Epidermal melanocyte (primary cell): ENCODE data around the gene GPX7.

Source experiments
- DNase-seq: peaks from one replicate; pipeline ENCODE4 v3.0.0; 2011; ENCODE audit warnings: low spot score; ENCODE audit not compliant: insufficient read length

The GPX7 gene

GRCh38 chr1:52588027-52588426 is 14.1 kb upstream of the GPX7 start:
- no peak for DNase-seq

GRCh38 chr1:52588535-52588934 is 13.6 kb upstream of the GPX7 start:
- DNase-seq: no peak

DNA sequence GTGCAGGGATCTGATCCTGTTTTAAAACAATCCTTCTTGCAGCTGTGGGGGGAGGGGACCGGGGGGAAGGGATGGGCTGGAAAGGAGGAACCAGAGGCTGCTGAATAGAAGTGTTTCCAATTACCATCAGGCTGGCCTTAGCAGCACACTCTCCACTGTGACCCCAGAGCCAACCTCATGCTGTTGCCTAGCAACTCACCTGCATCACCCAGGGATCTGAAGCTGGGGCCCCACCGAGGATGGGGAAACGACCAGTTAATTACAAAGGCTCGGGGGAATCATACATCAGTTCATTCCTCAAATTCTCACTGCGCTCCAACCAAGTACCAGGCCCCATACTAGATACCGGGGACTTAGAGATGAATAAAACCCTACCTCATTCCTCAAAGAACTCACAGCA is 11.9 kb upstream of the GPX7 start:
- DNase-seq: no peak

- no peak for DNase-seq
Observed at GRCh38 chr1:52592637-52593323, 9.4 kb upstream of the GPX7 start.

- DNase-seq: no peak
Observed at GRCh38 chr1:52593495-52593894, 8.7 kb upstream of the GPX7 start.

- DNase-seq: no peak
Observed at GRCh38 chr1:52595061-52595460, 7.1 kb upstream of the GPX7 start.

GRCh38 chr1:52597912-52598311 is 4.3 kb upstream of the GPX7 start:
- DNase-seq: no peak

DNA sequence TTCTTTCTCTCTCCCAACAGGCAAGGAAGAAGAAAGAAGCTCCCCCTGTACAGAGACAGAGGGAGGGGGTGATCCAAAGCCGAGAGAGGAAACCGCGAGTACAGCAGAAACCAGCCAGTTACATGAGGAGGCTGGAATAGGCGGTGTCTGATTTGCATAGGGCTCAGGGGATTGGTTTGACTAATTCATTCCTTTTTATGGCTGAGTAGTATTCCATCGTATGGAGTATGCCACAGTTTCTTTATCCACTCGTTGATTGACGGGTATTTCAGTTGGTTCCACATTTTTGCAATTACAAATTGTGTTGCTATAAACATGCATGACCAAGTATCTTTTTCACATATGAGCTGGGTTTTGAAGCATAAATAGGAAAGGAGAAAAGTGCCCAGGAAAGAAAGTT is 3.4 kb upstream of the GPX7 start:
- DNase-seq: no peak

DNA sequence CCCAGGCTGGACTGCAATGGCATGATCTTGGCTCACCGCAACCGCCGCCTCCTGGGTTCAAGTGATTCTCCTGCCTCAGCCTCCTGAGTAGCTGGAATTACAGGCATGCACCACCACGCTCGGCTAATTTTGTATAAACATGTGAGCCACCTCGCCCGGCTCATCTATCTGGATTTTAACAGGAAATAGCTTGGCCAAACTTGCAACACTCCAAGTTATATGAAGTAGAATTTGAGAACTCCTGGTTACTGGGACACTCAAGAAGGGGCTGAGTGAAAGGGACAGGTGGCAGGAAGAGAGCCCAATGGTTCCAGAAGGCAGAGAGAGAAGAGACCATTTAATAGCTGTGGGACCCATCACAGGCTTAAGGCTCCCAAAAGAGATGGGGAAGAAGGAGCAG is 2.9 kb upstream of the GPX7 start:
- no peak for DNase-seq

- DNase-seq: no peak
Observed at GRCh38 chr1:52600533-52601179, 1.5 kb upstream of the GPX7 start.

DNA sequence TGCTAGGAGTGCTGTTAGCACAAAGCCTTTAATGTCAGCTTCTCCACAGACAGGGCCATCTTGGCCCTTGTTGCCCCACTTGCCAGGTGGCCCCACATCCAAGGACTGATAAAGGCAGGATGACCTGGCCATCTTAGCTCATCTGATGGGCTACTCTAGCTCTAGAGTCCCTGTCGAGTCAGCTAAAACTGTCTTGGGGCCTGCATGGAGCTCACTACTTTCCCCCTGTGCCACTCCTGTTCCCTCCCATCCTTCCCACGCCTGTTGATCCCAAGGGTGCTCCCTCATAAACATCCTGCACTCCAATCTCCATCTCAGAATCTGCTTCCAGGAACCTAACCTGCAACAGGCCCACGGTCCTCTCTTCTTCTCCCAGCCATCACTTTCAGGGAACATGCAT is 652 bp upstream of the GPX7 start:
- no peak for DNase-seq

DNA sequence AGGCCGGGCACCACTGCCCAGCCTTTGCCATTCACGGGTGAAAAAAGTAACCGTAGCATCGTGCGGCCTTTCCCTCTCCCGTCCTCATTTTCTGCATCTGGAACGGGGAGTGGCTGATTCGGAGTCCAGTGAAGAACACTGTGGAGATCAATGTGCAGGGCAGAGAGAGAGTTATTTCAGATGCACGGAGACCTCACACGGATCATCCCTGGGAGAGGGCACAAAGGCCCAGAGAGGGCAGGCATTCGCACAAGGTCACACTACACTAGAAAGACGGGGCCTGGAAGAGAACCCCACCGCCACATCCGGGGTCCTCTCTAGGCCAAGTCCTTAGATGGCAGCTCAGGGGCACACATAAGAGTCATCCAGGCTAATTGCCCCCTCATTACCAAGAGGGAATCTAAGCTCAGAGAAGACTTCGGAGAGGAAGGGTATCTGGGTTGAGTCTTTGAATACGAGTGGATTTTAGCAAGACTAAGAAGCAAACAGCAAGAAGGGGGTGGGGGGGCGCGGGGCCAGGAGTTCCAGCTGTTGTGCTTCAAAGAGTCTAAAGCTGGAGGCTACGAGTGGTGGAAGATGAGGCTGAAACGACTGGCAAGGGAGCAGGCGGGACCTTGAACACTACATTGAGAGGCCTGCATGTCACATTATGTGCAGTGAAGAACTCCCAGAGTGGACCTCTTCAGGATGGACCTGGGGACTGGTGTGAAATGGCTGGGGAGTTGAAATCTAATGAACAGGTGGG is 857 bp downstream of the GPX7 start:
- no peak for DNase-seq

DNA sequence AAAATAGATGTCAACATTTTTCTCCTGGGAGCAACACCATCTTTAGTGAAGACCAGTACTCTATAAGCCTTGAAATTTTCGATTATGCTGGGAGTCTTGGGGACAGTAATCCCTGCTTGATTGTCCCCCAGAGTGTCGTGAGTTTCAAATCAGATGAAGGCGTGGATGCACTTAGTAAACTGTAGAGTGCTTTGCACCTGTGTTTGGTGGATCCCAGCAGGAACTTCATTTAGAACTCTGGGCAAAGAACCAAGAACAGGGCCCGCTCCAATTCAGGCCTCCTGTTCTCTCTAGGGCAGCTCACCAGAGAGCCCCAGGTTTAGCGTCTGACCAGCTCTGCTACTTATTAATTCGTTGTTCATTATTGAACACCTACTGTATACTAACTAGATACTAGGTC is 1.5 kb downstream of the GPX7 start:
- DNase-seq: no peak

DNA sequence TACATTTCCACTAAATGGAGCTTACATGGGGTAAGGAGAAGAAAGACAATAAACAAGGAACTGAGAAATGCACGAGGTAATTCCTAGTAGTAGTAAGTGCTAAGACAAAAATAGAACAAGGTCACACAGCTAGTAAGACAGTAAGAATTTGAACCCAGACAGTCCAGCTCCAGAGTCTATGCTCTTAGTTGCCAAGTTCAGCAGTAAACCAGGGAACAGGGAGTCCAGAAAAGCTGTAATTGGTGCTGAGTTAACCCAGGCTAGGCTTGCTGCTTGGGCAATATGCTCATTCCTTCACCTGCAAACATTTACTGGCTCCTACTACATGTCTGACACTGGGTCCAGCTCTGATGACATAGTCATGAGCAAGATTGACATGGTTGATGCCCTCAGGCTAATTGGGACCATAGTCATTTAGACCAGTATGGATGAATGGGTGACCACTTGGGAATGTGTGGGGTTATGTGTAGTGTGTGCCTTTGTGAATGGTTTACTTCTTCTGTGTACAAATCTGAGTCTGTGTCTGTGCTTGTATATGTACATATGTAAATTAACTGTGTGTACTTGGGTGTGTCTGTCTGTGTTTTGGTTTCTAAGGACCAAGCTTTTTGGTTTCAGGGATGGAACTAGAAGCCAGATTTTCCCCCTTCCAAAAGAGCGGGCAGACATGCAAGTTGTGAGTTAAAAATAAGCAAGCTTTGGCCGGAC is 2.0 kb downstream of the GPX7 start:
- DNase-seq: no peak

DNA sequence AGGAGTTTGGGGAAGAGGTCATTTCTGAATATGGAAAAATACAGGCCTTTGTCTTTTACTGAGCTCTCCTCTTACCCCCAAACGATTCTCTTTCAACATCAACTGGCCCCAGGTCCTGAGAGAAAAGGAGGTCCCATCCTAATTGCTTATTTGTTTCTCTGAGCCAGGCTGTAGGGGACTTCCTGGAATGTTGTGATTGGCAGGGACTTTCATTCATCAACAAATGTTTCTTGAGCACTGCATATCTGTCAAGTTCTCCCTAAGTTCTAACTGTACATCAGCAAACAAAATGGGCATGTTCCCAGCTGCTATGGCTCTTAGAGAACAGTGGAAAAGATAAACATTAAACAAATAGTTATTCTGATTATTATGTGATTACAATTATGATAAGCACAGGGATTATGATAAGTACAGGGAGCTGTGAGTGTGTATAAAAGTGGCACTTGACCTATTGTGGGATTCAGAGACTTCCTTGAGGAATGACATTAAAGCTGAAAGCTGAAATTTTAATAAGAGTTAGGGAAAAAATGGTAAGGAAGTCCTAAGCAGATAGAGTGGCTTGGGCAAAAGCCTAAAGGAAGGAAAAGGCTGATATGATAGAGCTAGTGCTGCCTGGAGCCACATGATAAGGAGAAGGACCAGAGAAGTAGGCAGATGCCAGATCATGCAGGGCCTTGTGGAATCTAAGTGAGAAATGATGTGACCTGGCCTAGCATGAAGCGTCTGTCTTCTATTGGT is 11.6 kb downstream of the GPX7 start:
- DNase-seq: no peak

DNA sequence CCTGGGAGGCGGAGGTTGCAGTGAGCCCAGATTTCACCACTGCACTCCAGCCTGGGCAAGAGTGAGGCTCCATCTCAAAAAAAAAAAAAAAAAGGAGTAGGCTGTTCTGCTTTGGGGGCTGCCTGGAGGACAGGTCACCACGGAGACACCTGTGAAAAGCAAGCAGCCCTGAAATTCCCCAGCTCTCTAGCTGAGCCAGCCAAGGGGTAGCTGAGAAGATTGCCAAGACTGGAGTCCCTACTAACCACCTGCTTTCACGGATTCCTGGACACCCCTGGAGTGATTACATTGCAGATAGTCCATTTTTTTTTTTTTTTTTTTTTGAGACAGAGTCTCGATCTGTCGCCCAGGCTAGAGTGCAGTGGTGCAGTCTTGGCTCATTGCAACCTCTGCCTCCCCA is 12.5 kb downstream of the GPX7 start:
- DNase-seq: no peak

- DNase-seq: no peak
Observed at GRCh38 chr1:52615489-52616042, 13.4 kb downstream of the GPX7 start.

- DNase-seq: no peak
Observed at GRCh38 chr1:52621950-52622349, 19.8 kb downstream of the GPX7 start.

DNA sequence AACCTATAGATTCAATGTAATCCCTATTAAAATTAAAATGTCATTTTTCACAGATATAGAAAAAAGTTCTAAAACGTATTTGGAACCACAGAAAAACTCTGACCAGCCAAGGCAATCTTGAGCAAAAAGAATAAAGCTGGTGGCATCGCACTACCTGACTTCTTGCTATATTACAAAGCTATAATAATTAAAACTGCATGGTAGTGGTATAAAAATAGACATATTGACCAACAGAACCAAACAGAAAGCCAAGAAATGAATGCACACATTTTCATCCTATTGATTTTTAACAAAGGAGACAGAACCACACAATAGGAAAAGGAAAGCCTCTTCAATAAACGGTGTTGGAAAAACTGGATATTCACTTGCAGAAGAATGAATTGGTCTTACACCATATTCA is 21.6 kb downstream of the GPX7 start:
- DNase-seq: no peak

DNA sequence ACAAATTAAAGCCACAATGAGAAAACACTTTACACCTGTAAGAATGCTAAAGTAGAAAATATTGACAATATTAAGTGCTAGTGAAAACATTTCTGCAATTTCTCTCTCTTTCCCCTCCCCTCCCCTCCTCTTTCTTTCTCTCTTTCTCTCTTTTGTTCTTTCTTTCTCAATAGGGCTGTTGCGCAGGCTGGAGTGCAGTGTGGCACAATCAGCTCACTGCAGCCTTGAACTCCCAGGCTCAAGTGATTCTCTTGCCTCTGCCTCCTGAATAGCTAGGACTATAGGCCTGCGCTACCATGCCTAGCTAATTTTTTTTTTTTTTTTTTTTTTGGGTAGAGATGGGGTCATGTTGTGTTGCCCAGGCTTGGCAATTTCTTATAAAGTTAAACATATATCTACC is 24.9 kb downstream of the GPX7 start:
- DNase-seq: no peak
